Omental fat pad (tissue), 4 donors: Measurements from ENCODE around the gene TJAP1. TPM values are rescaled to one million over a fixed set of nuclear protein-coding genes. Genes with fewer than 3 reads are reported as not detected.

ENCODE experiments used
- ATAC-seq: fragments of 150-250 bp; one replicate; pipeline ENCODE4 v1.9.1; 2016; ENCODE audit warnings: mild to moderate bottlenecking, moderate library complexity; ENCODE audit not compliant: low FRiP score
- DNase-seq: peaks from one replicate; pipeline ENCODE4 v3.0.0-alpha.2; 2019; ENCODE audit warnings: low spot score
- CTCF ChIP-seq, 3 donors: fragments of 450-650 bp; IDR thresholded peaks; one replicate each; pipeline ENCODE4 v1.5.1; 2016 to 2017; ENCODE audit warnings: antibody characterized with exemption in 3 of 3, mild to moderate bottlenecking in 3 of 3, moderate library complexity in 2 of 3
- total RNA-seq, 4 donors: library from RNA; depleted of rRNA; stranded (reverse); fragments of >200 nt; gene quantifications; one replicate each; pipeline ENCODE4 v1.1.0, GENCODE V29; 2016

The TJAP1 gene
- total RNA-seq, 4 donors from 2014 or later, result 12.6 to 23.5 (median 15.7) TPM

- TF ChIP-seq CTCF (IDR thresholded peaks at IDR 0.05), result no peak
- DNase-seq (no peak), ATAC-seq (no peak)
Measured at GRCh38 chr6:43434943-43435342, 42.4 kb upstream of the TJAP1 start.

- ATAC-seq, result peak; percentile 8
- no peak for DNase-seq
- TF ChIP-seq CTCF (IDR thresholded peaks at IDR 0.05), result no peak
Measured at GRCh38 chr6:43435682-43436437, 41.5 kb upstream of the TJAP1 start.

- ATAC-seq (peak; percentile 83), DNase-seq (no peak)
- no peak for TF ChIP-seq CTCF (IDR thresholded peaks at IDR 0.05)
Measured at GRCh38 chr6:43436577-43437282, 40.6 kb upstream of the TJAP1 start.

- TF ChIP-seq CTCF (IDR thresholded peaks at IDR 0.05), result no peak
- DNase-seq (no peak), ATAC-seq (no peak)
Measured at GRCh38 chr6:43437700-43438099, 39.7 kb upstream of the TJAP1 start.

- DNase-seq (no peak), ATAC-seq (no peak)
Measured at GRCh38 chr6:43442935-43443334, 34.4 kb upstream of the TJAP1 start.

GRCh38 chr6:43444036-43444435 is 33.3 kb upstream of the TJAP1 start:
- no peak for TF ChIP-seq CTCF (IDR thresholded peaks at IDR 0.05)
- ATAC-seq, result no peak
- DNase-seq, result no peak

More at GRCh38 chr6:43442935-43443334, 34.4 kb upstream of the TJAP1 start:
- no peak for TF ChIP-seq CTCF (IDR thresholded peaks at IDR 0.05)

- ATAC-seq, result no peak
- no peak for TF ChIP-seq CTCF (IDR thresholded peaks at IDR 0.05)
- DNase-seq, result no peak
Measured at GRCh38 chr6:43444582-43444981, 32.8 kb upstream of the TJAP1 start.
